PC-9 (cell line): ENCODE measurements around the gene KRTAP10-12. TPM values are rescaled to one million over a fixed set of nuclear protein-coding genes. Genes with fewer than 3 reads are reported as not detected.

Experiments
- BruUV-seq: library from RNA; stranded (reverse); fragments of 400-500 nt; replicated peaks from 2 replicates; lab custom pipeline; 2021; lab: Mats Ljungman, UMichigan
- CTCF ChIA-PET: fragments of 300-600 bp; sonication (Branson Sonifier 250); formaldehyde crosslinking; loops from one replicate; lab custom pipeline; 2022; ENCODE audit warnings: antibody characterized with exemption; lab: Charles Lee
- POLR2A ChIA-PET: fragments of 300-600 bp; sonication (Branson Sonifier 250); formaldehyde crosslinking; loops from one replicate; lab custom pipeline; 2022; ENCODE audit warnings: antibody characterized with exemption; ENCODE audit not compliant: unreplicated experiment; lab: Charles Lee
- DNase-seq, 2 experiments: peaks; one replicate each; pipeline versions ENCODE4 v3.0.0 to v3.0.0-alpha.2; 2015 to 2022; ENCODE audit warnings: mixed read lengths in 1 of 2
- H2AFZ ChIP-seq: fragments of 200-600 bp; sonication (generic); 2 replicates; pipeline ENCODE4 v1.8.1; 2017; ENCODE audit warnings: antibody characterized with exemption
- H3F3A ChIP-seq: fragments of 200-600 bp; sonication (generic); 2 replicates; pipeline ENCODE4 v1.8.1; 2017; ENCODE audit warnings: antibody characterized with exemption, mild to moderate bottlenecking, low read depth; ENCODE audit not compliant: insufficient read depth
- H3K27ac ChIP-seq: fragments of 200-600 bp; sonication (generic); 2 replicates; pipeline ENCODE4 v1.6.1; 2016; ENCODE audit warnings: mixed run types
- H3K27me3 ChIP-seq: fragments of 200-600 bp; sonication (generic); 2 replicates; pipeline ENCODE4 v1.6.1; 2016; ENCODE audit warnings: low read depth, mixed run types; ENCODE audit not compliant: insufficient read depth
- H3K36me3 ChIP-seq: fragments of 200-600 bp; sonication (generic); 2 replicates; pipeline ENCODE4 v1.6.1; 2016; ENCODE audit warnings: low read depth, mixed run types
- H3K4me1 ChIP-seq: fragments of 200-600 bp; sonication (generic); replicated peaks from 2 replicates; pipeline ENCODE4 v1.6.1; 2016; ENCODE audit warnings: mixed run types; ENCODE audit not compliant: insufficient read depth
- H3K4me2 ChIP-seq: fragments of 200-600 bp; sonication (generic); 2 replicates; pipeline ENCODE4 v1.6.1; 2017; ENCODE audit warnings: mixed run types
- H3K4me3 ChIP-seq: fragments of 200-600 bp; sonication (generic); 2 replicates; pipeline ENCODE4 v1.6.1; 2016; ENCODE audit warnings: mixed run types
- H3K79me2 ChIP-seq: fragments of 200-600 bp; sonication (generic); 2 replicates; pipeline ENCODE4 v1.6.1; 2017; ENCODE audit warnings: low read depth, mixed run types
- H3K9me2 ChIP-seq: fragments of 200-600 bp; sonication (generic); 2 replicates; pipeline ENCODE4 v1.8.1; 2017; ENCODE audit warnings: mild to moderate bottlenecking; ENCODE audit not compliant: insufficient read depth
- H3K9me3 ChIP-seq: fragments of 200-600 bp; sonication (generic); 2 replicates; pipeline ENCODE4 v1.8.1; 2016; ENCODE audit warnings: low read depth; ENCODE audit not compliant: insufficient read depth
- H4K20me1 ChIP-seq: fragments of 200-600 bp; sonication (generic); 2 replicates; pipeline ENCODE4 v1.8.1; 2017; ENCODE audit not compliant: insufficient read depth
- EZH2 ChIP-seq: fragments of 200-600 bp; sonication (generic); IDR thresholded peaks from 2 replicates; pipeline ENCODE4 v1.8.0; 2017; ENCODE audit warnings: antibody characterized with exemption, low read depth
- intact Hi-C: fragments of 100-400 bp; cut with micrococcal nuclease; formaldehyde crosslinking; loops from one replicate; pipeline ENCODE4 v1.10.0; 2022; ENCODE audit not compliant: unreplicated experiment
- total RNA-seq: library from RNA; stranded (reverse); gene quantifications from 2 replicates; pipeline ENCODE4 v1.2.3, GENCODE V29; 2021
- TF ChIP-seq, protein P1 (sequence below): fragments of 200-600 bp; sonication (generic); conservative IDR thresholded peaks from 2 replicates; pipeline ENCODE4 v1.6.1; 2017; ENCODE audit warnings: mixed run types, antibody characterized with exemption, mild to moderate bottlenecking, moderate library complexity

KRTAP10-12 gene
- total RNA-seq, 1 experiment from 2014 or later = not detected

GRCh38 chr21:44696572-44696971 lies 400 bp upstream of the KRTAP10-12 start:
- no peak for DNase-seq
- peaks cover 7% of the 10 kb centered on the region; the same call in 1 of the 2 replicates for H3K9me3 ChIP-seq
- ChIA-PET POLR2A (no interaction called here), CTCF (interaction anchor here (0.6 kb wide), 1 partner anchor 235 kb away, joined by 4 read pairs; no protein-coding TSS in a partner anchor)
- H3K36me3 ChIP-seq = no peaks in the 10 kb centered on the region
- intact Hi-C loops = no loop called here
- H3K79me2 ChIP-seq = no peaks in the 10 kb centered on the region
- no peaks in the 10 kb centered on the region for H4K20me1 ChIP-seq
- no peaks in the 10 kb centered on the region for H3K9me2 ChIP-seq
- no peak overlapping the region for H3K27ac ChIP-seq
- no peak overlapping the region for H2AFZ ChIP-seq
- H3K27me3 ChIP-seq = peaks cover 63% of the 10 kb centered on the region
- no peaks in the 10 kb centered on the region for H3K4me1 ChIP-seq
- no peak overlapping the region for H3K4me3 ChIP-seq
- no peaks in the 10 kb centered on the region for H3F3A ChIP-seq
- H3K4me2 ChIP-seq = no peak overlapping the region
- no TSS peak for BruUV-seq
- no peak for TF ChIP-seq EZH2

DNA sequence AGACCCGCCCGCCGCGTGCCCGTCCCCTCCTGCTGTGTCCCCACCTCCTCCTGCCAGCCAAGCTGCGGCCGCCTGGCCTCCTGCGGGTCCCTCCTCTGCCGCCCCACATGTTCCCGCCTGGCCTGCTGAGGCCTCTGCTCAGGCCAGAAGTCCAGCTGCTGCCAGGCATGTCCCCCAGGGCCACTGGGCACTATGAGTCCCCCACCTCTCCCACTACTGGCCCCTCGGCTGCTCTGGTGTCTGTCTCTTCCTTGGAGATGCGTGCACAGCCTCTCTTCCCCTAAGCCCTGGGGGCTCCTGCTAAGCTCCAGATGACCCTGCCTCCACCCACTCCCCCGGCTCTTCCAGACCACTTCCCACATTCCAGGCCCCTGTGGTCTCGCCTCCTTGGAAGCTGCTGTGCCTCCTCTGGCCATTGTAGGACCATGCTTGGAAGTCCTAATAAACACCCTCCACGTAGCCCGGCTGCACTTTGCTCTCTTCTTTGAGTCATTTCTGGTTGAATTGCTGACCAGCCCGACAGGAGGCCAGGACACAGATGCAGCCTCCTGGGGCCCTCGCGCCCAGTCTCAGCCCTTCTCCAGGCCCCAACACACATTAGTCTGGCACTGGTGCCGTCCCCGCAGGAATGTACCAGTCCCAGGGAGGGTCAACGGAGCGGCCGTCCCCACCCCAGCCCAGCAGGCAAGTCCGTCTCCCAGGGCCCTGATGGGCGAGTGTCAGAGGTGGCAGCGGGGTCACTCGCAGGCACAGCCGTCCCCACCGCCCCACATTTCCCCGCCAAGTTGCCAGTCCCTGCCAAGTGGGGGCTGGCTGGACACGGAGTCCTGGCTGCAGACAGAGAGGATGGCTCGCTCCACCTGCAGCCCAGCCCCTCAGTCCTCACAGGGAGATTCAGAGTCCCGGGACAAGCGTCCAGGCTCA lies 1.1 kb downstream of the KRTAP10-12 start:
- intact Hi-C loops = no loop called here
- Histone ChIP-seq H3K4me1 (no peaks in the 10 kb centered on the region), H3K4me3 (no peak overlapping the region), H3K4me2 (no peak overlapping the region), H3K27ac (no peak overlapping the region), H3K27me3 (peaks cover 68% of the 10 kb centered on the region), H3K9me2 (no peaks in the 10 kb centered on the region), H3K36me3 (no peaks in the 10 kb centered on the region), H3K79me2 (no peaks in the 10 kb centered on the region), H3F3A (no peaks in the 10 kb centered on the region), H2AFZ (no peak overlapping the region), H3K9me3 (peaks cover 7% of the 10 kb centered on the region; the same call in 1 of the 2 replicates), H4K20me1 (no peaks in the 10 kb centered on the region)
- TF ChIP-seq EZH2 = no peak
- TF ChIP-seq, protein P1, sequence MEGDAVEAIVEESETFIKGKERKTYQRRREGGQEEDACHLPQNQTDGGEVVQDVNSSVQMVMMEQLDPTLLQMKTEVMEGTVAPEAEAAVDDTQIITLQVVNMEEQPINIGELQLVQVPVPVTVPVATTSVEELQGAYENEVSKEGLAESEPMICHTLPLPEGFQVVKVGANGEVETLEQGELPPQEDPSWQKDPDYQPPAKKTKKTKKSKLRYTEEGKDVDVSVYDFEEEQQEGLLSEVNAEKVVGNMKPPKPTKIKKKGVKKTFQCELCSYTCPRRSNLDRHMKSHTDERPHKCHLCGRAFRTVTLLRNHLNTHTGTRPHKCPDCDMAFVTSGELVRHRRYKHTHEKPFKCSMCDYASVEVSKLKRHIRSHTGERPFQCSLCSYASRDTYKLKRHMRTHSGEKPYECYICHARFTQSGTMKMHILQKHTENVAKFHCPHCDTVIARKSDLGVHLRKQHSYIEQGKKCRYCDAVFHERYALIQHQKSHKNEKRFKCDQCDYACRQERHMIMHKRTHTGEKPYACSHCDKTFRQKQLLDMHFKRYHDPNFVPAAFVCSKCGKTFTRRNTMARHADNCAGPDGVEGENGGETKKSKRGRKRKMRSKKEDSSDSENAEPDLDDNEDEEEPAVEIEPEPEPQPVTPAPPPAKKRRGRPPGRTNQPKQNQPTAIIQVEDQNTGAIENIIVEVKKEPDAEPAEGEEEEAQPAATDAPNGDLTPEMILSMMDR = no peak
- POLR2A ChIA-PET = no interaction called here
- DNase-seq = no peak
- CTCF ChIA-PET = no interaction called here
- no TSS peak for BruUV-seq

DNA sequence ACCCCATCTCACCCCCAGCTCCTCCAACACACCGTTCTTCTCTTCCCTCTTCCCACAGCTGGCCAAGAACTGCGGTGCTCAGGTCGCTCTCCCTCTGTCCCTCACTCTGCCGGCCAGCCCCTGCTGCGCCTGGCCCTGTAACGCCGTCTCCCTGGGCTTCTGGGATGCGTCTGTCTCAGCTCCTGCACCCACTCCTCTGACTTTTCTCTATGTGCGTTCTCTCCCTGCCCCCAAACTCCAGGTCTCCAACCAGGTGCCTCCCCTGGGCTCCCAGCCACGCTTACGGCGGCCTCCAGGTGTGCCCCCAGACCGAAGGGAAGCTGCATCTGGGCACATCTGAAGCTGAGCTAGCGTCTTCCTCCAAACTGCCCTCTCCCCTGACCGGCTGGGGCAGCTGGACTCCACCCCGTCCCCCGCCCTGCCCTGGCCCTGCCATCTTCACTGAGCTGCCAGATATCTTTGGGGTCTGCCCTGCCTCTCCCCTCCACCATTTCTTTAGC lies 2.6 kb downstream of the KRTAP10-12 start:
- Histone ChIP-seq H3F3A (no peaks in the 10 kb centered on the region), H2AFZ (no peak overlapping the region), H3K4me2 (no peak overlapping the region), H3K36me3 (no peaks in the 10 kb centered on the region), H3K4me1 (no peaks in the 10 kb centered on the region), H3K79me2 (no peaks in the 10 kb centered on the region), H3K9me2 (no peaks in the 10 kb centered on the region), H3K9me3 (no peaks in the 10 kb centered on the region), H3K27me3 (peaks cover 81% of the 10 kb centered on the region), H3K27ac (no peak overlapping the region), H4K20me1 (no peaks in the 10 kb centered on the region), H3K4me3 (no peak overlapping the region)
- BruUV-seq = no TSS peak
- TF ChIP-seq, protein P1 = no peak
- TF ChIP-seq EZH2 = no peak
- CTCF ChIA-PET = no interaction called here
- POLR2A ChIA-PET = no interaction called here
- DNase-seq = no peak
- intact Hi-C loops = no loop called here
